Measurements from ENCODE around the gene MRPL17.
A peak's percentile ranks its signal among the peaks of the same experiment; 100 is the strongest.

Gene MRPL17

DNA sequence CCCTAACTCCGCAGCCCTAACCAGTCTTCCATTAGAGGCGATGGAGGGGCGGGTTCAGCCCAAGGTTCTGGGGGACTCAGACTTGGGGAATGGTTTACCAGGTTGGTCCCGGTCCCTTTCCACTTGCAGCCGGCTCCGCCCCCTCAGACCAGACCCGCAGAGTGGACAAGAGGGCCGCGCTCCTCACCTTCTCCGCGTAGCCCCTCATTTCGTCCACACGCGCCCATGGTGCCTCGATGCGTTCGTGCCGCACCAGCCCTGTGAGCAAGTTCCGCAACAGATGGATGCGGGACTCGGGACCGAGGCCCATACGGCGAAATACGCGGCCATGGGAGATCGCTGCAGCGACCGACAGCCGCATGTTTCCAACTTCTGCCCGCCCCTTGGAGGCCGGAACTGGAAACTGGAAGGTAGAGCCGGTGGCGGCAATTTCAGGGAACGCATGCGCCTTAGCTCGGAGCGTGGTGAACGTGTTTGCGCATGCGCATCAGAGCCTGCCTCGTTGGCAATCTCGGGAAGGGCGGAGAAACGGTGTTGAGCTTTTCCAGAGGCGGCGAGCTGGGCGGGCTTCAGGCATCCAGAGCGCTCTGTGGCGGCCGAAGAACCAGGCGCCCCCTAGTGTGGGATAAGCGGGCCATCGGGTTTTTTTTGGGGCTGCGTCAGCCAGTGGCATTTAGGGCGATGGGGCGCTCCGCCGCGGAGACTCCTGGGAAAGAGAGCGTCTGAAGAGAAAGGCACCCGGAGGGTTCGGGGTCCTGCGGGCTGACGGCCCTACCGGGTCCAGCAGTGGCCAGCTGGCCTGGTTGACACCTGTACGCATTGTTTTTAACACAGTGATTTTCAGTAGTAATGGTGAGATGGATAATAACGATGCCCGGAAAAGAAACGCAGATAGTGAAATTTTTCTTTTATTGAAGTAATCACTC is at the start of gene MRPL17:
Gene MRPL17, minus strand, starts transcription at position 405 of the 926 bp plus-strand sequence. Its CDS starts 44 bp downstream, at position 361.
- peak within 1 kb of the TSS; percentile 95 for H3K4me3 ChIP-seq
- DNase-seq (ENCODE audit: low spot score) = peak; percentile 99
- peak within 1 kb of the TSS; percentile 94 for H3K27ac ChIP-seq
- TF ChIP-seq, protein P1, sequence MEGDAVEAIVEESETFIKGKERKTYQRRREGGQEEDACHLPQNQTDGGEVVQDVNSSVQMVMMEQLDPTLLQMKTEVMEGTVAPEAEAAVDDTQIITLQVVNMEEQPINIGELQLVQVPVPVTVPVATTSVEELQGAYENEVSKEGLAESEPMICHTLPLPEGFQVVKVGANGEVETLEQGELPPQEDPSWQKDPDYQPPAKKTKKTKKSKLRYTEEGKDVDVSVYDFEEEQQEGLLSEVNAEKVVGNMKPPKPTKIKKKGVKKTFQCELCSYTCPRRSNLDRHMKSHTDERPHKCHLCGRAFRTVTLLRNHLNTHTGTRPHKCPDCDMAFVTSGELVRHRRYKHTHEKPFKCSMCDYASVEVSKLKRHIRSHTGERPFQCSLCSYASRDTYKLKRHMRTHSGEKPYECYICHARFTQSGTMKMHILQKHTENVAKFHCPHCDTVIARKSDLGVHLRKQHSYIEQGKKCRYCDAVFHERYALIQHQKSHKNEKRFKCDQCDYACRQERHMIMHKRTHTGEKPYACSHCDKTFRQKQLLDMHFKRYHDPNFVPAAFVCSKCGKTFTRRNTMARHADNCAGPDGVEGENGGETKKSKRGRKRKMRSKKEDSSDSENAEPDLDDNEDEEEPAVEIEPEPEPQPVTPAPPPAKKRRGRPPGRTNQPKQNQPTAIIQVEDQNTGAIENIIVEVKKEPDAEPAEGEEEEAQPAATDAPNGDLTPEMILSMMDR (IDR thresholded peaks at IDR 0.05) = peak; percentile 80

DNA sequence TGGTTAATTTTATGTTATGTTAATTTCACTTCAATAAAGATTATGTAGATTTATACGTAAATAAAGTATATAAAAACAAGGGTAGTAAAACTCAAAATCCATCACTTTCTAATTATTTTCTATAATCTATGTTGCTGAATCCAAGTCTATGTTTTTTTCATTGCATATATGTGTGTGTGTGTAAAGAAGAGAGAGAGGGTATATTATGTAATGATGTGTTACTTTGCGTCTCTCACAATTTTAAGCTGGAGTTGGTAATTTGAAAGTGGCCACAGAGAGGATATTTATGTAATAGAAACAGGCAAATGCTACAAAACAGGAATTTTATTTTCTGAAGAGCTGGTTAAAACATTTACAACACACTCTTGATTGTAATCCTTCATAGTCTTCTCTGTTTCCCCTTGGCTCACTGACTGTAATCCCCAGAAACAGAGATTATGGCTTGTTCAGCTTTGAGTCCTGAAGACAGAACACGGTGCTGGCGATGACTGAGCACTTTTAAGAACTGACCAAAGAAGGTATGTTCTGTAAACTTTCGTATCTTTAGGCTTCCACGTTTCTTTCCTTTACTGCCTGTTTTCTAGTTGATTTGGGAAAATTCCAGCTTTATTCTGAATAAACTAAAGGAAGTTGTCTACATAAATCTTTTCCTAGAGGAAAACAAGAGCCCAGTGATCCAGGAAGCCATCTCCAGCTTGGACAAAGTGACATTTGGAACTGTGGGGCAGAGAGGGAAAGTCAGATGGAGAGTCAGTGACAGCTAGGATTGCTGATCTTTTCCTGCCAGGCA is 45.0 kb upstream of the MRPL17 start:
- TF ChIP-seq, protein P1 (IDR thresholded peaks at IDR 0.05) = no peak
- no peak overlapping the region for H3K27ac ChIP-seq
- no peak overlapping the region for H3K4me3 ChIP-seq
- no peak for DNase-seq (ENCODE audit: low spot score)

DNA sequence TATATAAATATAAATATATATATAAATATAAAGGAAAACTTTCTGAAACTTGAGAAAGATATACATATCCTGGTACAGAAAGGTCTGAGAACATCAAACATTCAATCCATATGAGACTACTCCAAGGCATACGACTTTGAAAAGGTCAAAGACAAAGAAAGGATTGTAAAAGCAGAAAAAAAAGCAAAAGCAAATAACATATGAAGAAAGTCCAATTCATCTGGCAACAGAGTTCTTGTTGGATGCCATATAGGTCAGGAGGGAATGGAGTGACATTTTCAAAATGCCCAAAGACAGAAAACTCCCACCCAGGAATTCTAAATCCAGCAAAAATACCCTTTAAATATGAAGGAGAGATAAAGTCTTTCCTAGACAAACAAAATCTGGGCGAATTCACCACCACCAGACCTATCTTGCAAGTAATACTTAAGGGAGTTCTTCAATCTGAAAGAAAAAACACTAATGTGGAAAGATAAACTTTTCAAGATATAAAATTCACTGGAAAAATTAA is 42.3 kb upstream of the MRPL17 start:
- TF ChIP-seq, protein P1 (IDR thresholded peaks at IDR 0.05) = no peak
- no peak overlapping the region for H3K27ac ChIP-seq
- no peak overlapping the region for H3K4me3 ChIP-seq
- no peak for DNase-seq (ENCODE audit: low spot score)

DNA sequence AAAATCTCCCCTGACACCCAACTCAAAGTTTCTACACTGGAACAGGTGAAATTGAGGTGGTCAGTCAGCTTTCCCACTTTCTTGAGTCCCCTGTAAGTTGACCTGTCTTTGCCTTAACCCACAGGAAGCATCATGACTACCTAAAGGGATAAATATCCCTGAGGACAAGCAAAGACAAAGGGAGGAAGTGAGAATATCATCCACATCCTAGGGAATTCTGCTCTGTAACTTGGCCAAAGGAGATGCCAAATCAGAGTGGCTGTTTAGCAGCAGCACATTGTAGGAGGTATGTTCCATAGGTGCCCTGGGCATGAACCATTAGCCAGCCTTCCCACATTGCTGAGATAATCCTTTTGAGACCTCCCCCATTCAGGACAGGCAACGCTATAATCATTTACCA is 40.9 kb upstream of the MRPL17 start:
- TF ChIP-seq, protein P1 (IDR thresholded peaks at IDR 0.05) = no peak
- H3K27ac ChIP-seq = no peak overlapping the region
- DNase-seq (ENCODE audit: low spot score) = no peak
- H3K4me3 ChIP-seq = no peak overlapping the region

DNA sequence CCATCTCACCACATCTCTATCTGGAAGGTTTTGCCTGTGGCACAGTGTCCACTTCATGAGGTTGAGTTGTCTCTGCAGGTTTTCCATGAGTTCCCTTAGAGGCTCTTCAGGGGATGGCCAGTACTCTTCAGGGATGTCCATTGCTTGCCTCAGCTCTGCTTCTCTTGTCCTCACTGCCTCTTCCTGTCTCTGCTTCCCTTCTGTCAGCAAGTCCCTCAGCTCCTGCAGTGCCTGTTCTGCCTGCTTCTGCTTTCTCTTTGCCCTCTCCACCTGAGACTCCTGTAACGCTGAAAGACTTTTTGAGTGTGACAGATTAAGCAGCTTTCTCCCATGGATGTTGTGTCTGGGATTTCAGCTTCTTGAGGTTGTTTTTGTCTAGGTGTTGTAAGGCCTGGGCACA is 38.2 kb upstream of the MRPL17 start:
- no peak for DNase-seq (ENCODE audit: low spot score)
- H3K4me3 ChIP-seq = no peak overlapping the region
- TF ChIP-seq, protein P1 (IDR thresholded peaks at IDR 0.05) = no peak
- H3K27ac ChIP-seq = no peak overlapping the region

DNA sequence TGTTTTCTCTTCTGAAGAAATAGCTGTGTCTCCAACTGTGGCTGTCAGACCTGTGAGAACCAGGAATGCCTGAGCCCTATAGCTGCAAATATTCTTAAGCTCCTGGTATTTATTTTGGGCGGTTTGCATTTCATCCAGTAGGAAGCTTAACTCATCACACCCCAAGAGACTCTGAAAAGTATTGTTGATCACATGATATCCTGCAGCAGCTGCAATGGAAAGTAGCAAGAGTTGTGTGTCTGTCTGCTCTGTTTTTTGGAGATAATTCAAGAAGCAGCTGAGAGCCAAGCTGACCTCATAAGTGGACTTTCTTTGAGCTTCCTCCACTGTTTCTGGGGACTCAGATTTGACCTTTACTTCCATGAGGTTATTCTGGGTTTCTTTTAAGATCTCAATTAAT is 36.4 kb upstream of the MRPL17 start:
- TF ChIP-seq, protein P1 (IDR thresholded peaks at IDR 0.05) = no peak
- DNase-seq (ENCODE audit: low spot score) = no peak
- Histone ChIP-seq H3K27ac (no peak overlapping the region), H3K4me3 (no peak overlapping the region)
